DOHH2 (cell line): Measurements from ENCODE around the gene NPAS2.

Source experiments
- H3F3A ChIP-seq: fragments of 200-600 bp; sonication (generic), shearing (Covaris generic); 2 replicates; pipeline ENCODE4 v1.6.0; 2016; ENCODE audit warnings: antibody characterized with exemption, mild to moderate bottlenecking; ENCODE audit not compliant: control insufficient read depth, insufficient read depth
- H3K27ac ChIP-seq: fragments of 200-600 bp; sonication (generic); 2 replicates; pipeline ENCODE4 v1.5.1; 2014; ENCODE audit warnings: low read depth, mild to moderate bottlenecking, low read length, moderate library complexity
- H3K27me3 ChIP-seq: fragments of 200-600 bp; sonication (generic); 2 replicates; pipeline ENCODE4 v1.6.1; 2014; ENCODE audit warnings: mild to moderate bottlenecking, low read length, mixed read lengths; ENCODE audit not compliant: control insufficient read depth
- H3K36me3 ChIP-seq: fragments of 200-600 bp; sonication (generic); 2 replicates; pipeline ENCODE4 v1.6.1; 2014; ENCODE audit warnings: mild to moderate bottlenecking, low read length, moderate library complexity, mixed read lengths; ENCODE audit not compliant: control insufficient read depth
- H3K4me1 ChIP-seq: fragments of 200-600 bp; sonication (generic); 2 replicates; pipeline ENCODE4 v1.6.1; 2014; ENCODE audit warnings: mild to moderate bottlenecking, low read length, mixed read lengths; ENCODE audit not compliant: control insufficient read depth
- H3K4me2 ChIP-seq: fragments of 200-600 bp; sonication (generic); 2 replicates; pipeline ENCODE4 v1.6.0; 2014; ENCODE audit warnings: mild to moderate bottlenecking, low read length, moderate library complexity
- H3K4me3 ChIP-seq: fragments of 200-600 bp; sonication (generic); 2 replicates; pipeline ENCODE4 v1.5.1; 2014; ENCODE audit warnings: mild to moderate bottlenecking, low read length, mixed read lengths
- H3K79me2 ChIP-seq: fragments of 200-600 bp; sonication (generic); 2 replicates; pipeline ENCODE4 v1.6.1; 2014; ENCODE audit warnings: mild to moderate bottlenecking, low read length, mixed read lengths; ENCODE audit not compliant: control insufficient read depth
- H3K9me2 ChIP-seq: fragments of 200-600 bp; sonication (generic); replicated peaks from 2 replicates; pipeline ENCODE4 v1.6.1; 2014; ENCODE audit warnings: mild to moderate bottlenecking, low read length, mixed read lengths; ENCODE audit not compliant: control insufficient read depth
- H3K9me3 ChIP-seq: fragments of 200-600 bp; sonication (generic); 2 replicates; pipeline ENCODE4 v1.6.1; 2014; ENCODE audit warnings: antibody characterized with exemption, low read length, mixed read lengths; ENCODE audit not compliant: control insufficient read depth, insufficient read depth
- H4K20me1 ChIP-seq: fragments of 200-600 bp; sonication (generic); 2 replicates; pipeline ENCODE4 v1.6.0; 2014; ENCODE audit warnings: low read depth, mild to moderate bottlenecking, antibody characterized with exemption, low read length, moderate library complexity; ENCODE audit not compliant: control insufficient read depth, insufficient read depth
- CTCF ChIP-seq: fragments of 200-600 bp; sonication (generic); IDR thresholded peaks from one replicate; pipeline ENCODE4 v1.5.1; 2014; ENCODE audit warnings: antibody characterized with exemption, mild to moderate bottlenecking, low read depth, low read length; ENCODE audit not compliant: poor library complexity, severe bottlenecking
- EZH2phosphoT487 ChIP-seq: fragments of 200-600 bp; sonication (generic); IDR thresholded peaks from 2 replicates; pipeline ENCODE4 v1.6.1; 2017; ENCODE audit warnings: borderline replicate concordance, mild to moderate bottlenecking, antibody characterized with exemption, low read length, moderate library complexity, mixed read lengths

The NPAS2 gene

GRCh38 chr2:100793982-100794381, 26.0 kb upstream of the NPAS2 start:
- Histone ChIP-seq H3K36me3 (no peaks in the 10 kb centered on the region), H3K27ac (no peak overlapping the region), H3K4me3 (no peak overlapping the region), H3K4me1 (no peaks in the 10 kb centered on the region), H3K9me2 (no peaks in the 10 kb centered on the region), H3K4me2 (no peak overlapping the region), H4K20me1 (no peaks in the 10 kb centered on the region), H3K79me2 (no peaks in the 10 kb centered on the region), H3K9me3 (no peaks in the 10 kb centered on the region), H3K27me3 (no peaks in the 10 kb centered on the region), H3F3A (no peaks in the 10 kb centered on the region)
- no peak for TF ChIP-seq EZH2phosphoT487
- no peak for TF ChIP-seq CTCF

- Histone ChIP-seq H3K27ac (no peak overlapping the region), H3F3A (no peaks in the 10 kb centered on the region), H3K4me2 (no peak overlapping the region), H3K4me3 (no peak overlapping the region), H3K9me2 (no peaks in the 10 kb centered on the region), H3K36me3 (no peaks in the 10 kb centered on the region), H3K79me2 (no peaks in the 10 kb centered on the region), H3K4me1 (no peaks in the 10 kb centered on the region), H3K9me3 (no peaks in the 10 kb centered on the region), H4K20me1 (no peaks in the 10 kb centered on the region), H3K27me3 (no peaks in the 10 kb centered on the region)
- TF ChIP-seq CTCF (no peak), EZH2phosphoT487 (no peak)
Observed at GRCh38 chr2:100796499-100797100, 23.3 kb upstream of the NPAS2 start.

GRCh38 chr2:100799686-100800085, 20.3 kb upstream of the NPAS2 start:
- no peaks in the 10 kb centered on the region for H4K20me1 ChIP-seq
- no peaks in the 10 kb centered on the region for H3F3A ChIP-seq
- no peaks in the 10 kb centered on the region for H3K27me3 ChIP-seq
- H3K9me3 ChIP-seq, result no peaks in the 10 kb centered on the region
- H3K4me2 ChIP-seq, result no peak overlapping the region
- H3K36me3 ChIP-seq, result no peaks in the 10 kb centered on the region
- no peaks in the 10 kb centered on the region for H3K79me2 ChIP-seq
- no peak overlapping the region for H3K4me3 ChIP-seq
- no peak for TF ChIP-seq CTCF
- TF ChIP-seq EZH2phosphoT487, result no peak
- H3K9me2 ChIP-seq, result no peaks in the 10 kb centered on the region
- H3K4me1 ChIP-seq, result no peaks in the 10 kb centered on the region
- no peak overlapping the region for H3K27ac ChIP-seq
